Dermis microvascular lymphatic vessel endothelial cell (primary cell): ENCODE data around the gene GDF9. TPM values are rescaled to one million over a fixed set of nuclear protein-coding genes. Genes with fewer than 3 reads are reported as not detected.
"Not testable (repeated sequence)": the region's sequence is repeated elsewhere in the genome, so short reads cannot be mapped to it uniquely, and the experiment has no call there.

Experiments used
- DNase-seq, 2 donors: peaks; one replicate each; pipeline versions ENCODE4 v3.0.0 to v3.0.0-alpha.2; 2010; ENCODE audit warnings: low read depth in 2 of 2
- total RNA-seq: library from RNA; depleted of rRNA; stranded (reverse); fragments of >200 nt; gene quantifications from 2 replicates; pipeline ENCODE4 v1.2.1, GENCODE V29; 2014

GDF9 gene
- total RNA-seq, 1 donor from 2014 or later, result under 0.01 TPM

DNA sequence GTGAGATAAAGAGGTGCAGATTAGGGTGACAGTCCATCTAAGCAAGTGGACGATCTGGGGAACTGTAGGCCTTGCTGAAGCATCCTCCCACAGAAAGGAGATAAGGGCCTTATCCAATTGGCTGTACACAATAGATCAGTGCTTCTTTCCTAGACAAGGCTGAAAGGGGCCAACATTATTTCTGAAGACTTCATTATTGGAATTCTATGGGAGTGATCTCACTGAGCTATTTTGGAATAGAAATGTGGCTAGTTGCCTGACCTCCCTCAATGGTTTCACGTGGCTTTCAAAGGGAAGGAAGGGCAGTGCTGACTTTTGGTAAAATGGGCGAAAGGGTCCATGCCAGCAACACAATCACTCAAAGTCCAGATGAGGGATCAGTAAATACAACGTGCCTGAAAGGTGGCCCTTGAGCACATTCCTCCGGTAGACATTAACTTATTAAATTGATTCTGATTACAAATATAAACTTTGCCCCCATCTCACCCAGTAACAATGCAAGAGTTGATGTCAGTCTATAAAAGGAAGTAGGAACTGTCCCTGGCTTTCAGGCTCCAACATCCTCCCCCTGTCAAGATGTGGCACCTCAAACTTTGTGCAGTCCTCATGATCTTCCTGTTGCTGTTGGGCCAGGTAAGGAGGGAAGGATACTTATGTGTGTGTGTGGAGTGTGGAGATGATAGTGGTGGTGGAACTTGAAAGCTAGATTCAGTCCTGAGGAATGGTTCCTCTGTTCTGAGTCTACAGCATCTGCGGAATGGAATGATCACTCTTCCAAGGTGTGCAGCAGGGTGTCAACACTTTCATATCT is 7.1 kb upstream of the GDF9 start, which contains the start of gene LEAP2:
Gene LEAP2, plus strand, starts transcription at position 550 of the 811 bp plus-strand sequence. Its CDS starts 27 bp downstream, at position 577.
- DNase-seq, result no peak

DNA sequence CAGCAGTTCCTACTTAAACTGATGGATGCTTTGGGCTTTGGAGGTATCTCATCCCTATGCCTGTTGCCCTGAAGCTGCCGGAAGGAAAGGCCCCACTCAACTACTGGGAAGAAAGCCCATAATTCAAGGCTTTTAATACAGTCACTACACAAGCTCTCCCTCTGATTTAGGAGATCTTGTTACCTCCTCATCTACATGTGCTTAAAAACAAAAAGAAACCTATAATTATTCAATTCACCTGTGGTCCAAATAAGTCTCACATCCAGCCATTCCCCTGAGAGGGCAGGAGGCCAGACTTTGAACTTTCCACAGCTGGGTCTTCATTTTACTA is 6.5 kb upstream of the GDF9 start:
- DNase-seq, result no peak

DNA sequence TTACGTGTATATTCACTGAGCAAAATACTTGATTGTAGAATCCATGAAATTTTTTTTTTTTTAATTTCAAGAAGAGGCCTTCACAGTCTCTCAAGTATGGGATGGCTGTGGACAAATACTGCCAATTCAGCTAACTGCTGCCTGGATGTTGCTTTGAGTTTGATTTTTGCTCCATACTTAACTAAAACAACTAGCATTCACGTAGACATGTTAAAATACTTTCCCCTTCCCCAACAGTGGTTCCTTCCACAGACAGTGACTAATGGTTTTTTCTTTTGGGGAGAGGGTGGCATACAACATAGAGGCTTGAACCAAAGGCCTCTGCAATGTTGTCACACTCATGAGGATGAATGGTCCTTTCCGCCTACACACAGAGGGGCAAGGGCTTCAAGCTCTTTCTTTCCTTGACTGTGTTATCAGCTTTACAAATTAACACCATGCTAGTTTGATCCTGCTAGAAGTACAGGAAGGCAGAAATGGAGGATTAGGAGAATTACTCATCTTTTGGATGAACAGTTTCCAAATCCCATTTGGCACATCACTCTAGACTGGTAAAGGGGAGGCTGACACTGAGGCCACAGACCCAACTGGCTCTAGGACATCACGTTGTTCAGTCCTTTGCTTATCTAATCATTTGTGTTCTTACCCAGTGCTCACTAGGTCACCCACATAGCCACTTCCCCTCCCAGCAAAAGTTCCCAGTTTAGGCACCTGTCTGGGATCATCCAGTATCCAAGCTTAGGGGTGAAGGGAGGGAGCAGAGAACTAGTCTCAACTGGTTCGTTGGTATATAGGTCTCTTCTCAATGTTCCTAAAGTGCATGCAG is 5.4 kb upstream of the GDF9 start:
- DNase-seq, result no peak

DNA sequence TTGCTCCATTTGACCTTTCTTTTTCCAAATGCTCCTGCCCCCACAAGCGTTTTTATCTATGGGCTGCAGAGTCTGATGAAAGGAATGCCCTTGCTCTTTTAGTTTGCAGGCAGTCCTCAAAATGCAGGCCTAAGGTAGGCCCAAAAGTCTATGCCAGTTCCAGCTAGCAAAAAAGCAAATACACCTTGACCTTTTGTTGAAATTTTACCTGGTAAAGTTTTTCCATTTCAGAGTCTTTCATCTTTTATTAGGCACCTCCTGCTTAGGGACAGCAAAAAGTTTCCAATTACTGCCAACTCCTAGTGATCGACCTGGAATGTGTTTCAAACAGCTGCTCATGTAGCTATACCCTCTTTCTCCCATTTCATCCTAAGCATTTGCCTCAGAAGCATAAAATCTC is 4.5 kb upstream of the GDF9 start:
- DNase-seq, result no peak

DNA sequence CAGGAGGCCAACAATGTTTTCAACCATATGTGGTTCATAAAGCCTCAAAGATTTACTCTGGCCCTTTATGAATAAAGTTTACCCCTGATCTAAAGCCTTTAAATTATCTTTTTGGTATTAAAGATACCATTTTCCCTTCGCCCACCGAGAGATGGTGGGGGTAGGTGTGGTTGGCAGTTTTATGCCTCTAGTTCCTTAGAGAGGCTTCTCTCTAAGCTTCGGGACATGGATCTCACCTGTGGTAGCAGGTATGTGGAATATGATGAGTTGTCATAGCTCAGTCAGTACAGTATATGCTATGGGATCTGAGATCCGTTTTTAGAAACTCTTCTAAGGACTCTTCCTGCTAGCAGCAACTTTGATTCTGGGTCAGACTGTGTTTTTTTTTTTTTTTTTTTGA is 2.5 kb upstream of the GDF9 start:
- no peak for DNase-seq

DNA sequence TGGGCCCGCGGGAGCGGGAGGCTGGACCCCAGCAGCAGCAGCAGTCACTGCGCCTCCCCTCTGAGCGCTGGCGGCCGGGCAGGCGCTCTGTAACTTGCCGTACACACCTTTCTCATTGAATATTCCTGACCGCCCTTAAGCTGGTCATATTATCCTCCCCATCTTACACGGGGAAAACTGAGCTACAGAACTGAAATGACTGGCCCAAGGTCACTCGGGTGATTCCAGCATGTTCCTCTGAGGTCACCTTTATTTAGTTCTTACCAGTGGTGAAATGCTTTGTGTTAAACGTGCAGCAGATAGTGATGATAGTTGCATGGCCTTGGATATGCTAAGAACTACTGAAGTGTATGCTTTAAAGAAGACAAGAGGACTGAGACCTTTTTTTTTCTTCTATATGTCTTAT is 780 bp upstream of the GDF9 start:
- DNase-seq, result no peak

DNA sequence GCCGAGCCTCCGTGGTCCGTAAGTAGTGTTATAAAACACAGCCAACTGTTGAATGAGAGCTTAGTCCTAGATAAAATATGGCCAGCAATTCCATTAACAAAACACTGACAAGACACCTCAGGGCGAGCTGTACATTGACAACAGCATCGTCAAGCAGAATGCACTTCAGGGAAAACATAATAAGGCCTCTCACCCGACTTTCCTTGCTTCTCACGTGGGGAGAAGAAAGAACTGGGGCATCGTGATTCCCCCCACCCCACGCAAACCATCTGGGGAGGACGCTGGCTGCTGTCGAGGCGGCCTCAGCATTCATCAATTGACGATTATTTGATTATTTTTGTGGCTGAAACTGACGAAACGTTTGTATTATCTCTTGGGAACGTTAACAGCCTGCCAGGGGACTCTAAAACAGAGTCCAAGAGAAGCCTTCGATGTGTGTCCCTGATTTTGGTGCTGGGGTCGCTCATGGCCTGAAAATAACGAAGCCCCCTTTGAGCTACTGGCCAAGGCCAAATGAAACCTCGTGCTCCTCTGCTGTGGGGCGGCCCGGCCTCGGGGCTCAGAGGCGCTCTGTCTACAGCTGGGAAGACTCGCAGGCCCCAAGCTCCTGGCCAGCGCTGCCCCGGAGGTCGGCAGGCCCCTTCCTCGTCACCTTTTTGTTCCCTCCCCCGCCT is 464 bp downstream of the GDF9 start:
- no peak for DNase-seq

DNA sequence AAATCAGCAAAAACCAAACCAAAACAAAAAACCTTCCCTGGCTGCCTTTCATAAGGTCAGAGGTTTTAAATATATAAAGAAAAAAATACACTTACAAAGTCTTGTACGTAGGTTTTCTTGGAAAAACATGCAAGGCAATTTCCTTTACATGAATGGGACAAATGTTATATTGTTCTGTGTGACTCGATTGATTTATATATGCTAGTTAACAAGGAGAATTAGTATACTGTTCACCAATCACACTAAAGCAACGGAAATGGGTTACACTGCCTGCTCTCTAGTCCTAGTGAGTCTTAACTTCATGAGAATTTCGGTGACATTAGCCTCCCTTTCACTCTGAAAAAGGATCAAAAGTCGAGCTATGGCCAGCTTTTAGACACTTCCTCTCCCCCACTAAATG is 5.5 kb downstream of the GDF9 start:
- DNase-seq, result no peak

DNA sequence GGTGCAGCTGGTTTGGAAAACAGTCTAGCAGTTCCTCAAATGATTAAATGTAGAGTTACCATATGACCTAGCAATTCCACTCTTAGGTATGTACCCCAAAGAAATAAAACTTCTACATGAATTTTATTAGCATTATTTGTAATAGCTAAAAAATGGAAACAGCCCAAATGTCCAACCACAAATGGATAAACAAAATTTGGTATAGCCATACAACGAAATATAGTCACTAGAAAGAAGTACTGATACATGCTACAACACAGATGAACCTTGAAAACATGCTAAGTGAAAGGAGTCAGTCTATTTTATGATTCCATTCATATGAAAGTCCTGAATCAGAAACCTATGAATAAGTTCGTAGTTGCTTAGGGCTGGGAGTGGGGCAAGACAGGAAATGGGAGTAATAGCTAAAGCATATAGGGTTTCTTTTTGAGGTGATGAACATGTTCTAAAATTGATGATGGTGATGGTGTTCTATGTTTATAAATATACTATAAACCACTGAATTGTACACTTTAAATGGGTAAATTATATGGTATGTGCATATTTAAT is 6.3 kb downstream of the GDF9 start:
- no peak for DNase-seq

DNA sequence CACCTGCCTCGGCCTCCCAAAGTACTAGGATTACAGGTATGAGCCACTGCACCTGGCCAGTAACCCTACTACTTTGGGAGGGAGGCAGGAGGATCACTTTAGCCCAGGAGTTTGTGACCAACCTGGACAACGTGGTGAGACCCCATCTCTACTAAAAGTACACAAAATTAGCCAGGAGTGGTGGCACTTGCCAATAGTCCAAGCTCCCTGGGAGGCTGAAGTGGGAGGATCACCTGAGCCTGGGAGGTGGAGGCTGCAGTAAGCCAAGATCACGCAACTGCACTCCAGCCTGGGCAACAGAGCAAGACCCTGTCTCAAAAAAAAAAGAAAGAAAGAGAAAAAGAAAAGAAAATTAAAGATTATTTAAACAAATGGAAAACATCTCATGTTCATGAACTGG is 10.3 kb downstream of the GDF9 start:
- no peak for DNase-seq

DNA sequence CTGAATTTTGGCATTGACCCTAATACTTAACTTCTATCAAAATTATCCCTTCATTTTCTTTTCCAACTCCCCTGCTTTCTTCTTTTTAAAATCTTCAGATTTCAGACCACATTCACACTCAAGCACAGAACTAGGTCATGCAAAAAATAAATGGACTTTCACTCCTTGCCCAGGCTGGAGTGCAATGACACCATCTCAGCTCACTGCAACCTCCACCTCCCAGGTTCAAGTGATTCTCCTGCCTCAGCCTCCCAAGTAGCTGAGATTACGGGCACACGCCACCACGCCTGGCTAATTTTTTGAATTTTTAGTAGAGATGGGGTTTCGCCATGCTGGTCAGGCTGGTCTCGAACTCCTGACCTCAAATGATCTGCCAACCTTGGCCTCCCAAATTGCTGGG is 11.3 kb downstream of the GDF9 start:
- not testable (repeated sequence) for DNase-seq

DNA sequence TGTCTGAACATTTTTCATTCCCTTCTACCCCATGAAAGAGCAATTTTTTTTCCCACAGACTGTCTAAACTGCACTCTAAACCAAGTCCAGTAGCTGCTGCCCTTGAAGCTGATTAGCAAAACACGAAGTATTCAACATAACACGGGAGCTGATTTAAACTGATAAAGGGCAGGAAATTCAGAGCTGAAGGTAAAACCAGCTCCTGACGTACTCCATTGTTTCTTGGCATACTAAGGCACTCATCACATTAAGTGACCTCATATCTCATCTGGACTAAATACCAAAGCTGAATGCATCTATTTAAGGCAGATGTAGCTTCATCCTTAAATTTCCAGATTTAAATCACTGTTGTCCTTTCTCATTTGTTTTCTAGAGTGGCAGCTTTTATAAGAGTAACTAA is 12.0 kb downstream of the GDF9 start:
- DNase-seq, result peak in 1 of 2 donors; percentile 68

DNA sequence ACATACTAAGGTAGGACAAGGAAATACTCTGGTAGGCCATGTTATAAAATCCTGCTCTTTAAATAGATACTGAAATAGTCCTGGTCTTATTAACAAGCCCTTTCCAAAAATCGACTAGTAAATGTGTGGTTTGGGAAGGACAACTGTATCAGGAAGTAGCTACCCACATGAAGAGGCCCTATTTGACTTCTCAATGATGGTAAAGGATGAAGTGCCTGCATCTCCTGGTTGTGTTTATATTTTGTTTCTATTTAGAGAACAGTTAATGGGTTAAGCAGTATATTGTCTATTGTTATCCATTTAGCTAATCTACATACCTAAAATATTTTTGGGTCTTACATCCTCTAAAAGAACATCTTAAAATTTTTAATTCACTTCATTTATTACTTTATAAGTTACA is 12.5 kb downstream of the GDF9 start:
- no peak for DNase-seq

DNA sequence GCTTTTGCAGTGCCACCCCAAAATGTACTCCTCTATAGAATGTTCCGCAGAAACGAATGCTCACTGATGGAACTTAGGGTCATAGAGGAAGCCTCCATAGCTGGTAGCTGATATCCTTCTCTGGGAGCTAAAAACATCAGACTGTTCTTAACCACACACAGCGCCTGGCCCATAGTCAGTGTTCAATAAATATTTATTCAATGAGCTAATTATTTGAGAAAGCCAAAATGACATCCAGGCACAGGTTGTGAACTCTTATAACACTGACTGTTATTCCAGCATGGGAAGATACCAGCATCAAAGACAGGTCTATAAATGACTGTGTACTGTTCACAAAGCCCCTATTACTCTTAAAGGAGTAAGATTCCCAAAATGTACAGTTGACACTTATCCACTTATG is 12.9 kb downstream of the GDF9 start:
- DNase-seq, result no peak

DNA sequence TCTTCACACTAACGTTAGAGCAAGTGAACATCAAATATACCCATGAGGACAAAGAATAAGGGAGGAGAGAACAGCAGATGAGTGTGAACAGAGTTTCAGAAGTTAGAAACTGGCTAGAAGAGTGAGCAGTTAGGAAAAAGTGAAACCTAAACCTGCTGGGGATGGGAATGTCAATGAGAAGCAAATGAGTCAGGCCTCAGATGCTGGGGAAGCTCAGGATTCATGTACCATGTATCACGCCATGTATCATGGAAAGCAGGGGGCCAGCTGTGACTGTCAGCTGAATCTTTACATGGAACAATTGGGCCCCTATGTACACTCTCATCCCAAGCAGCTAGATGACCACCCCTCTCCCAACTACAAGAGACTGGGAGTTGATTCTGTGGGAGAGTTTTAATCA is 16.2 kb downstream of the GDF9 start:
- DNase-seq, result no peak

DNA sequence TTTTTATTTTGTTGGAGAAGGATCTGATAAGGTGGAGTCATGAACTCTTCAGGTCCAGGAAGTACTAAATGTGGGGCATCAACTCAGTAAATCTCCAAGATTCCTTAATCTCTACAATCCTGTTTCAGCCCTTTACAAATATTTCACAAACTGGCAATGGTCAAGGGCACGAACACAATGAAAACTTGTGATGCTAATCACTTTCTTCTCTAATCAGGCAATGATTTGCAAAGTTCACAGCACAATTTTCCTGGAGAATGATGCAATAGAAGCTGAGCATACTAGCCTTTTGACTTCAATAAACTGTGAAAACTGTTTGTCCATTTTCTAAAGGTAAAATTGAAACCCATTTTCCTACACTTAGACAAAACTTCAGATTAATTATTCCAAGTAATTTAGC is 16.9 kb downstream of the GDF9 start:
- no peak for DNase-seq

DNA sequence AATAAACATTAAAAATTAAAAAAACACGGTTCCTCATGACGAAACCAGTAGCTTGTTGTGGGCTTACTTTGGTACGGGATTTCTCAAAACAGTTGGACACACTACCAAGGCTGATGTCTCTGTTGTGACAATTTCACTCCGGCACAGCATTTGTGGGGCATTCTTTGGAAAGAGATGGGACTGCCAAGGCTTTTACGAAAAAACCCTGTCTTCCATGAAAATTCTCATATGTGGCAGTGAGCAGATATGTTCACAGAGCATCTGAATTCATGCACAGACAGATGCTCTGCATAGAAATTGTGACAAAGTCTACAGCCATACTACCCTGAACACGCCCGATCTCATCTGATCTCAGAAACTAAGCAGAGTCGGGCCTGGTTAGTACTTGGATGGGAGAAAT is 18.0 kb downstream of the GDF9 start:
- no peak for DNase-seq

DNA sequence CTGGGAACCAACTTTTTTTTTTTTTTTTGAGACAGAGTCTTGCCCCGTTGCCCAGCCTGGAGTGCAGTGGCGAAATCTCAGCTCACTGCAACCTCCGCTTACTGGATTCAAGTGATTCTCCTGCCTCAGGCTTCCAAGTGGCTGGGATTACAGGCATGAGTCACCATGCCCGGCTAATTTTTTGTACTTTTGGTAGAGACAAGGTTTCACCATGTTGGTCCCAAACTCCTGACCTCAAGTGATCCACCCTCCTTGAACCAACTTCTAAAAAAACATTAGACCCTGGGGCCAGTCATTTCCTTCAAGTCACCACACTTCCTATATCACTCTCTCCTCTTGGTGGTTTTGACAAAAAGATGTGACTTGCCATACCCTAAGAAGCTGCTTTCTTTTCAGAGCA is 25.0 kb downstream of the GDF9 start:
- DNase-seq, result no peak

DNA sequence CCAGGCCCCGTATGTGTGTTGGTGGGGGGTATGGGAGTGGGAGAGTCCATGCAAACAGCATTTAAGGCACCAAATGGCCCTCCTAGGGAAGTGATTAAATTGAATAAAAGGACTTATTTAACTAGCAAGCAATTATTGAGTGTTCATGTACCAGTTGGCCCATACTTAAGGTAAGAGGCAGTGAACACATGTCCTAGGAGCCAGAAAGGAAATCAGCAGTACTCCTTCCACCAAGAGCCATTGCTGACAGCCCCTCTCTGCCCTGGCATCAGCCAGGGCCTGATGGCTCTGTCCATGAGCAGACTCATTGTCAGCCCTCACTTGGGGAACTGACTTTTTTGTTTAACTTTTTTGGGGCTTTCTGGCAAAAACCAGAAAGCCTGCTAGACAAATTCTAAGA is 25.4 kb downstream of the GDF9 start:
- no peak for DNase-seq

DNA sequence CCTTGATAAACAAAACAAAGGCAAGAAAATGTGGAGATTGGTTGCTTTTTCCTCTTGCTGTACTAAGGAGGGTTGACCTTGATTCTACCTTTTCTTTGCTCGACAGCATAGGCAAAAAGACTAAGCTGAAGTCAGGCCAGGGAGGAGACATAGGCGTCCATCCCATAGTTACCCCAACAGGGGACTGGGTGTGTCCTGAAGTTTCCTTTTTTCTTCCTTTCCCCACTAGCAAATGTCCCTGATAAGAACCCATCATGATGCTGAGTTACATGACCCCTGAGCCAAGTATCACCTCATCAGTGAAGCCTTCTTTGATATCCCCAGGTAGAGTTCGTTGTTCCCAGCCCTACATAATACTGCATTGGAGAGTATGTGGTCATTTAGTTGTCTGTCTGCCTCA is 26.0 kb downstream of the GDF9 start:
- no peak for DNase-seq

DNA sequence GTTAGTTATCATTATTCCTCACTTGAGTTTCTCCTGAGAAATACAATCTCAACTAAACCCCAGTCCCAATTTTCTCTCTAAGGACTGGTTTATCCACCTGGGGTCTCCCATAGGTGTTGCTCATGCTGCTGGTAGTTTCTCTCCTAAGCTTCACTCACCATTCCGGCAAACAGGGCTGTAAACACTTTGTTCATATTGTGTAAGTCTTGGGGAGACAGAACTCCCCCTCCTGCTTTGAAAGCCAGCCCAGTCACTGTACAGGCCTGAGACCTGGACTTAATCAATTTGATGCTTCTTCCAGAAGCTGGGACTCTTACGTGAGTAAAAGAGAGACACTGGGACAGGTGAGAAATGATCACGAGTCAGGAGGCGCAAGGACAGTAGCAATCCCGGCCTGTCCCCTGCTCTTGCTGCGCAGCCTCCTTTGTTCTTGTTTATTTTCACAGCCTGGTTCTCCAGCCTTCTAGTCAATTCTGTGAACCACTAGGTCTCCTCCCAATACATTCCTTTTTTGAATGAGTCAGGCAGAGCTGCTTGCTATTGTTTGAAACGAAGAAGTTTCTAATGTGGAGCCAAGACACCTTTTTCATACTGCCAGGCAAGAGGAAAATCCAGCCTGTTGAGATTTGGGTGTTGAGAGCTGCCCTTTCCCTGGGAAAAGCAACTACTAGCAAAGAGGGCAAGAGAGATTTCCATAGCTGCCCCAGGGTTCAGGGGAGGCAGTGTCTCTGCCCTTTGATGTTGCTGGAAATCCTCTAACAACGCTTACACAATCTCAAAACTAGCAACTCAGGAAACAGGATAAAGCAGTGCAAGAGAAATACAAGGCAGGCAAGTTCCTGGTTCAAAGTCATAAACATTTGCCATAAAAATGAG is 26.6 kb downstream of the GDF9 start:
- peak; percentile 12 to 84 for DNase-seq
